ENCODE data around the gene RIMS1.

Gene RIMS1

DNA sequence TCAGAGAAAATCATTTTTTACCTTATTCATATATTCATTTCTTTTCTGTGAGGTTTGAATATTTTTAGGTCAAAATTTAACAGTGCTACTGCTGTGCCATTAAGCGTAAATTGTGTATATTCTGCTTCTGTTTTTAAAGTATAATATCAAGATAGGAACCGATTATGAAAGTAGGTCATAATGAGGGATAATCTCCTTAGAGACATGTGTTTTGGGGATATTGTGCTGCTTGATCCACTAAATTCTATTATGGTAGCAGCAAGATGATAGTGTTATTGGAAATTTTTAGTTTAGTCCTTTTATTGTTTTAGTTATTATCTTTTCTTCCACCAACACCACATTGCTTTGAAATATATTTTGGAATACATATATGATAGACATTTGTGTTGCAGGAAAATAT, 244.0 kb downstream of the RIMS1 start:
- no peak for DNase-seq

DNA sequence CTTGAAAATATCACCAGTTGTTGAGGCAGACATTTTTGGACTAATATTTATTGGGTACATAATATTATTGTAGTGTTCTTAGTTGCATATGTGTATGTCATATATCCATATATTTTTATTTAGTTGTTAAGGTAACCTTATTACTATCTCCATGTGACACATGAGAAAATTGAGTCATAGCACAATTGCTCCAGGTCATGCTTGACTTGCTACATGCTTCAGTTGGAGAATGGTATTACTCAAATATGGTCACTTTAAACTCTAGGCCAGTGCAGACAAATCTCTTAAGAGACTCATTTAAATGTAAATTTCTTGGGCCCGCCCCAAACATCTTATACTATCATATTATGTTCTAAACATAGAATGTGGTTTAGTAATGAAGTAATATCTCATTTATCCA, 246.1 kb downstream of the RIMS1 start:
- no peak for DNase-seq

DNA sequence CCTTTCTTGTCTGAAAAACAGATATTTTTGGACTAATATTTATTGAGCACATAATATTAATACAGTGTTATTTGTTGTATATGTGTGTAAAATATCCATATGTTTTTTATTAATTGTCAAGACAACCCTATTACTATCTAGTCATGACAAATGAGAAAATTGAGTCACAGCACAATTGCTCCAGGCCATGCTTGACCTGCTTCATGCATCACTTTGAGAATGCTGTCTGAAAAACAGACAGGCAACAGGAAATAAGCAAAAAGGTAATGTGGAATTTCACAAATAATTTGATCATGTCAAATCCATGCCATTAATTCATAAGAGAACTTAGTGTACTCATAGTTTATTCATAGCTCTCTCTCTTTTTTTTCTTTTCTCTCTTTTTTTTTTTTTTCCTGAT, 246.5 kb downstream of the RIMS1 start:
- no peak for DNase-seq

DNA sequence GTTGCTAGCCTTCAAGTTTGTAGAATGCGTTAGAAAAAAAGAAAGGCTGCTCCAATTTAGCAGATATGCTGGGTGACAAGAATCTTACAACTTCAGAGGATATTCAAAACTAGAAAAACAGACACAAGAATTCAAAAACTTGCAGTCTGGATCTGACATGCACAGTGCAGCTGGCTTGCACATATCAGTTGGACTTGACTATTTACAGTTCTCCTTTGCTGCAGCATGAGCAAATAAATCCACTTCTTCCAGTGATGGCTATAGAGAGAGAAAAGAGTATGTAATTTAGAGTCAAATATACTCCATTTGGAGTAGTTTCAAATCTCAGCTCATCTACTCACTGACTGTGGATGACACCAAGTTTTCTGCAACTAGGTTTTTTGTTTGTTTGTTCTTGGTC, 247.0 kb downstream of the RIMS1 start:
- no peak for DNase-seq

DNA sequence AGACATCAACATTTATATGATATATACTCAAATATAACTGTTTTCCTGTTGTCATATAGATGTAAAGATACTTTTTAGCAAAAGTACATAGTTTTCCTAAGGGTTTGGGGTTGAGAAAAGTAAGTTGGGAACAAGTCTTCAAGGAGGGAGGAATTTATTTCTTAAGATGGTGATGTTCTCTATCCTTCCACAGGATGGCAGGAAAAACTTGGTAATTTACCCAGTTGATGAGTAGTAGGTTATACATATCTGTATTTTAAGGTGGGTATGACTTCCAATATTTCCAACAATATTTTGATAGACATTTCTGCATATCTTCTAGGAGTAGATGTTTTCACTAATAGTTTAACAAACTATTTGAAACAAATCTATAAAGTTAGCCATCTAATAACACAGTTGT, 254.4 kb downstream of the RIMS1 start:
- DNase-seq: no peak

DNA sequence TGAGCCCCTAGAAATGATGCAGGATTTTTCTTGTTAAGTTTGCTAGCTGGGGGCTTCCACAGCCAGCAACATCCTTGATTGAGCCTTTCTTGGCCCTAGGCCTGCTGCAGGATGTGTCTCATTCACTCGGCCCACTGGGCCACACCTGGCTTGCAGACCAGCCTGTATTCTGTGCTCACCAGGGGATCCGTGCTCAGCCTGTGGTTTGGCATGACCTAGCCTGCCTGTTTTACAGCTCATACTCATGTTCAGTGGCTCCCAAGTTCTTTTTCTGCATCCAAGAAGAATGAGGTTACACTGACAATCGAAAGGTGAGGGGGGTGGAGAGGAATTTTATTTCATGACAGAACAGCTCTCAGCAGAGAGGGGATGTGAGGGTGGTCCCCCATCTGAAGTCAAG, 263.4 kb downstream of the RIMS1 start:
- no peak for DNase-seq

DNA sequence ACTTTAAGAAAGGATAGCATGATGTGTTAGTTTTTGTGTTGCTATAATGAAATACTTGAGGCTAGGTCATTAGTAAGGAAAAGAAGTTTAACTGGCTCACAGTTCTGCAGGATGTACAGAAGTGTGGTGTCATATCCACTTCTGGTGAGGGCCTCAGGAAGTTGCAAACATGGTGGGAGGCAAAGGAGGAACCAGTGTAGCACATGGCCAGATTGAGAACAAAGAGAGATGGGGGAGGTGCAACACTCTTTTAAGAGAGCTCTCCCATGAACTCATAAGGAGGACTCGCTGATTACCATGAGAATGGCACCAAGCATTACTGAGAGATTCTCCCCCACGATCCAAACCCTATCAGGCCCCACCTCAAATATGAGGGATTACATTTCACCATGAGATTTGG, 265.4 kb downstream of the RIMS1 start:
- DNase-seq: no peak

DNA sequence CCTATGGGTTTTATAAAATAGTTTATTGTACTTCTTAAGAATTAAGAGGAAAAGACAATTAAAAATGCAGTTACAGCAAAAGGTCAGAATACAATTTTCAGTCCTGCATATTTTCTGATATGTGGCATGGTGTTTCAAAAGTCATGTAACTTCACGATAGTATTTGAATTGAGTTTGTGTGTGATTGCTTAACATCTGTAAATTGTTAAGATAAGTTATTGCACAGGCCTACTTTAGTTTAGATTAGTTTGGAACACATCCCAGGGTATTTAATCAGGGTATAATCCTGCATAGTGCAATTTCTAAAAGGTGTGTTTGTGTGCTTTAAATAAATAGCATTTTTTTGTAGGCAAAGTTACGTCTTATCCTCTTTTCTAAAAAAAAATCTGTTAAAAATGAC, 289.6 kb downstream of the RIMS1 start:
- no peak for DNase-seq

DNA sequence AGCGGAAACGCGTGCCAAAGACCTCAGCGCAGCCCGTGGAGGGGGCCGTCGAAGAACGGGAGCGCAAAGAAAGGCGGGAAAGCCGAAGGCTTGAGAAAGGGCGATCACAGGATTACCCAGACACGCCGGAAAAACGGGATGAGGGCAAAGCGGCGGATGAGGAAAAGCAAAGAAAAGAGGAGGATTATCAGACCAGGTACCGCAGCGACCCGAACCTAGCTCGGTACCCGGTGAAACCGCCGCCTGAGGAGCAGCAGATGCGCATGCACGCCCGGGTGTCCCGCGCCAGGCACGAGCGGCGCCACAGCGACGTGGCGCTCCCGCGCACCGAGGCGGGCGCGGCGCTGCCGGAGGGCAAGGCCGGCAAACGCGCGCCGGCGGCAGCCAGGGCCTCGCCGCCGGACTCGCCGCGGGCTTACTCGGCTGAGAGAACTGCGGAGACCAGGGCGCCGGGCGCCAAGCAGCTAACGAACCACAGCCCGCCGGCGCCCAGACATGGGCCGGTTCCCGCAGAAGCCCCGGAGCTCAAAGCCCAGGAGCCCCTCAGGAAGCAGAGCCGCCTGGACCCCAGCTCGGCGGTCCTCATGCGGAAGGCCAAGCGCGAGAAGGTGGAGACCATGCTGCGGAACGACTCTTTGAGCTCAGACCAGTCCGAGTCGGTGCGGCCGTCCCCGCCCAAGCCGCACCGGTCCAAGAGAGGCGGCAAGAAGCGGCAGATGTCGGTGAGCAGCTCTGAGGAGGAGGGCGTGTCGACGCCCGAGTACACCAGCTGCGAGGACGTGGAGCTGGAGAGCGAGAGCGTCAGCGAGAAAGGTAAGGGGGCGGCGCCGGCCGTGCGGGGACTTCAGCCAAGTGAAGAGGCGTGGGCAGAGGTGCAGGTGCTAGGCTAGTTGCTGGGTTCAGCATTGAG, 296.2 kb downstream of the RIMS1 start:
- peak in 1 of 3 donors; percentile 0 for DNase-seq

DNA sequence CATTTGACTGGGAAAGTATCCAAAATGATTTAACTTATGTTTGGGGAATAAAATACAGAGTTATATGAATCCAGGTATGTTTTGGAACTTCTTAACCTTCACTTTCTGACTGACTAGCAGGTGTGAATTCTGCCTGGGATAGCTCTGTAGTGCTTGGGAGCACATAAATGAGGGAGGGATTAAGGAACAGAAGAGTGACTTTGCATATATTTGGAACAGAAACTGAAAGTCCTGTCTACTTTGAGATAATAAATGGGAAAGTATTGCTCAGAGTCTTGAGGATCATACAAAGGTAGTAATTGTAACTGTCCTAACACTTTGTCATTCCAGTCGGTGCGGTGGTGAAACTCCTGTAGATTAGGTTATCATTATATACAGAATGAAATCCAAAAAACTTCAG, 317.6 kb downstream of the RIMS1 start:
- no peak for DNase-seq

DNA sequence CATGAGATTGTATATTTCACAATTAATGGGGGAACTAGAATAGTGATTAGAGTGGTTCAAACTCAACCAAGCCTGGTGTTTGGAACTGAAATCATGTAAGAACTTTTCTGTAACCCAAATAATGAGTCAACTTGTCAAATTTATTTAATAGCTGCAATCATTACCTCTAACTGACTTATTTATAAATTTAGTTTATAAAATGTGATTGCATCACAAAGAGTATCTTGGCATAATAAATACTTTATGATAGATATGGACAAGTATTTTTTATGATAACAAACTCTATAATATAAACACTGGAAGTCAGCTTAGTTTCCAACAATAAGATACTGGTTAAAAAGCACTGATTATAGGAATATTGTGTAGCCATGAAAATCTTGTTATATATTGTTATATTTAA, 319.1 kb downstream of the RIMS1 start:
- DNase-seq: no peak

DNA sequence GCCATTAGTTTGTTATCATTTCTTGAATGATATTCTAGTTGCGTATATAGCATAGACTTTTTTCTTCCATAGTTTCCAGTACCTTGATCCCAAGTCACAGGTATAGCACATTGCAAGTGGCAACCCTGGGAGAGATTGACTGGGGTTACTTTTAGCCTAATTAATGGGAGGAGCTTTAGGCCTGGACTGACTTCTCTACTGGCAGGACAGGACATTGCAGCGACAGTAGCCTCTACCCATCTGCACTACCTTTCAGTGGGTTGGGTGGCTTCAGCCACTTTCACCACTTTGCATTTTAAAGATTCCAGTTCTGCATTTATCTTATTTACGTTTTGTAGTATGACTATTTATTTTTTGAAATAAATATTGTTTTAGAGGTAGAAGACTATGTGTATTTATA, 320.3 kb downstream of the RIMS1 start:
- no peak for DNase-seq

DNA sequence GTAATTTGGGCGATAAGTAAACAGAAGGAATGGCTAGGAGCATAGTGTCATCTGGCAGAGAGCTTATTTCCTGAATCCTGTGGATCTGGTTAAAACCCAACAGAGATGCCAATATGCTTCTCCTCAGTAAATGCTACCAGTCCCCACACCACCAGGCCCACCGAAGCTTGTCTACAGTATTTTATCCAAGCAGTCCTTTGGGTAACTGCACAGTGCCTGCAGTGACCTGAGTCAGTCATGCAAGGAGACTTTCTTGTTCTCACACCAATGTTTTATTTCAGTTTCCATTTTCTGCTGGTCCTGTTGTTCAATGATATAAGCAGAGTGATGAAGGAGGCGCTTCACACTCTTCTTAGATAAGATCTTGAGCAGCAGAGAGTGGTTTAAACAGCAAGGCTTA, 326.3 kb downstream of the RIMS1 start:
- DNase-seq: no peak

DNA sequence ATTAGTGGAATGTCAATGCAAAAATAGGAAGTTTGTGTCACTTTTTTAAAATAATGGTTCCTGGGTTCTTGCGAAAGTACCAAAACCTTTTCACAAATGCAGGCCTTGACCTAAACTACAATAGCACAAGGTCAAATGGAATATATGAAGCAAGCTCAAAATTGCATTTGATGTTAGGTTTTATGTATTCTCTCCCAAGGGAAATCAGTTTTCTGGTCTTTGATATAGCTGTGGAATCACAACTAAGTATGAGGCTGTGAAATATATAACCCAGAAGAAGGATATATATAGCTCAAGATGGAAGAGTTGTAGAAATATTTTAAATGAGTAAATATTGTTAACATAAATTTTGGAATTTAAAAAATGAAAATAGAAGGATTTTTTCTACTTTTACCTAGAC, 327.3 kb downstream of the RIMS1 start:
- DNase-seq: no peak

DNA sequence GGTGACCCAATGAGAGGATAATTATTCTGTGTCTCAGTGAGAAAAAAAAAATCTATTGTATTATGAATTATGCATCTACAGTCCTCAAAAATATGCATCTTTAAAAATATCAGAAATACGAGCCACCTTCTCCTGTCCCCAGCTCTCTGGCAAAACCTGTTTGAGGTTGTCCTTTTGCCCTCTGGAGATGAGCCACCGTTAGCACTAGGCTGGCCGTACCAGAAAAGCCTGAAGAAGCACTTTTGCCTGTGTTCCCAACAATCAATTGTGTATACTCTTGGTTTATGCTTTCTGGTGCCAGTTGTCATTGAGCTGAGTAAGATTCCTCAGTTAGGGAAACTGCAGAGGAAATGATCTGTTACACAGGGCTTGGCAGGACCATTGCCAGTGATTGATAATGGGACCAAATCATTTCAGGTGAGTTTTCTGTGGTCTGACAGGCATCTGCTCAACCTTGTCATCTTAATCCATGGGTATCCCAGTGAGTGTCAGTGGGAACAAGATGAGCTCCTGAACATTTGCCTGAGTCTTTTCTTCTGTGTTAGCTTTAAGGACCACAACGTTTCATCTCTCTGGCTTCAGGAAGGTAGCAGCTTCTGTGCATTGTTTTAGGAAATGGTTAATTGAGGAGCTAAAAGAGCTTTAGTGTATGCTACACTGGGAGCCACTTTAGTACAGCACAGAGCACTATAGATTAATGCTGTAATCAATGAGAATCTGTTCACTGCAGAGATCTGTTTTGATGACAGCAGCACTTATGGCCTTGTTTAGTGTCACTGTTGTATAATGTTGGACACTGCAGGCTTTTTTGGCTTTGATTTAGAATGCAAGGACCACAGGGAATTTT, 330.1 kb downstream of the RIMS1 start:
- DNase-seq: no peak

DNA sequence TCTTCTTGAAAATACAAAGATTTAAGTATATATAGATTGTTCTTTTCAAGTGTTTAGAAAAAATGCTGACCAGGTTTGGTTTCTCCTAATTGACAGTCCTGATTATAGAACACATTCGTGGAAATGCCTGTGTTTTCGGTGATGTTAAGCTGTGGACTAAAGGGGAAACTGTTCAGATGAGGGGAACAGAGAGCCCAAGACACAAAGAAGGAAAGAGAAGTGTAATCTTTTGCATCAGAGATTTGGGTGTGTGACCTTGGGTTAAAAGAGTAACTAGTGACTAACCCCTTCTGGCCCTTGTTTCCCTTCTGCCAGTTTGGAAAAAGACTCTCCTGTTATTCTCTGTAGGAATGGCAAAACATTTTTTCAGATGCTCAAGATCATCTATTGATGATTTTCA, 331.3 kb downstream of the RIMS1 start:
- DNase-seq: no peak

DNA sequence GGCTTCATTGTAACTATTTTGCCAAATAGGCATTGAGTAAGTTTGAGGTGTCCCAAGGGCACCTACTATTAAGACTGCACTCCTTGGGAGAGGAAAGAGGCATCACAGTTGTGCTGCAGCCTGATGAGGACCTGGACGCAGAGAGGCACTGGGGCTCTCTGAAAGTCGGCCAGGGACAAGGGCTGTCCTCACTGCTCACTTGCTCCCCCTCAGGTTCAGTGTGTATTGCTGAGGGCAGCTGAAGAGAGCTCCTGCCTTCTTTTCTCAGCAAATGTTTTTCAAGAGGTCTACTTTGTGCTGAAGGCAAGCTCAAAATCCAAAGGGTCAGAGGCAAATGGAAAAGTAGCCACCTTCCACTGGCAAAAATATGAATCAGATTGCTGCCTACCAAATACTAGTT, 331.8 kb downstream of the RIMS1 start:
- no peak for DNase-seq

DNA sequence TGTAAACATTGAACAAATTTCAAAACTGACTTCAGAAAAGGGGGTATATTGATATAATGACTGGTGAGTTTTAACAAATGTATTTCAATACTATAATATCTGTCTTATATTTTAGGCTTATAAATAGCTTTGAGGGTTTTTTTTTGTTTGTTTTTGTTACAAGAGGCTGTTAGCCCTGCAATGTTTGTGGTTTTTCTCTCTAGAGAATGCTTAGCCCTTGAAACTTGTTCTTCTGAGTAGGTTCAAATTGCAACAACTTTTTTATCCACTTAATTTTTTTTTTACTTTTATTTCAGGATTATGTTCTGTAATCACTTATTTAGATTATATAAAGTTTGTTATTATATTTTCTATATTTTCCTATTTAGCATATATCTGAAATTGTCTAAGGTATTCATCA, 333.2 kb downstream of the RIMS1 start:
- DNase-seq: no peak

DNA sequence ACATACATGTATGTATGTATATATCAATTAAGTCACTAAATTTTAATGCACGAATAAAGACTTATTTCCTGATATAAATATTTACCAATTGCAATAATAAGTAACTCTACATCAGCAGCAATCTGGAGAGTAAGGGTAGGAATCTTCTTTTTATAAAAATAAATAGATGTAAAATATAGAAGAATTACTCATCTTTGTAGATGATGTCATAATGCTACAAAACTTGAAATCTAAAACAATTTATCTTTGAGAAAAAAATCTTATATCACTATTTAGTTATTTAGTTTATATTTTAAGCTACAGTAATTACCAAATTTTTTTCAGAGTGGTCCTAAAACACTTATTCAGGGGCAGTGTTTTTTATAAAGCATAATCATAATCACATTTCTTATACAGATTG, 351.7 kb downstream of the RIMS1 start:
- no peak for DNase-seq

DNA sequence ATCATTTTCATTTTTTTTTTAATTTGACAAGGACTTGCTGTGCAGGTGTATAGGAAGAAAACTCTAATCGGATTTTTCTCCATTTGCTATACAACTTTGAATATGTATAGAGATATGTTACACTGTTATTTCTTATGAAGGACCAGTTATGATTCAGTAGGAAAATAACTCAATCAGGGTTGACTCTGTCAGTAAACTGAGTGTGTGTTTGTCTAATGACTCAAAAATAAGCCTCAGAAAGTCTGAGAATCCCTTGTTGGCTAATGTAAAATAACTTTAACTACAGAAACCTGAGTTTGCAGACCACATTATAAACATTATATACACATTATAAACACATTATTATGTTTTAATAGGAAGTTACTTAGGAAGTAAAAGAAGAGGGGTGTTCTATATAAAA, 352.6 kb downstream of the RIMS1 start:
- no peak for DNase-seq

DNA sequence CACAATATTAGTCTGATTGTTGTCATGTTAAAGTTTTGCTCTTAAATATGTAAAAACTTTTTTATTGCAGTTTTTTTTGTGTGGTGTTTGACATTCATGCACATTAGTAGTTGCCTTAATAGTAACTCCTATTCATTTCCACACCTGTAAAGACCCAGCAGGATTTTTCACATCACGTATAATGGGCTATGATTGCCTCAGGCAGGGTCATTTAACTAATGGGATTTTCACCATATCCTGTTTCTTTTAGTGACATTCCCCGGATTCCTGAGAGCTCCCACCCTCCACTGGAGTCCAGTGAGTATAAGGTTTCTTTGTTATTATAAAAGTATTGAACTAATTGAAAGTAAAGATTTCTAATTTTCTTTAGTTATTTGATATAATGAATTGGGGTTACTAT, 359.2 kb downstream of the RIMS1 start:
- no peak for DNase-seq

DNA sequence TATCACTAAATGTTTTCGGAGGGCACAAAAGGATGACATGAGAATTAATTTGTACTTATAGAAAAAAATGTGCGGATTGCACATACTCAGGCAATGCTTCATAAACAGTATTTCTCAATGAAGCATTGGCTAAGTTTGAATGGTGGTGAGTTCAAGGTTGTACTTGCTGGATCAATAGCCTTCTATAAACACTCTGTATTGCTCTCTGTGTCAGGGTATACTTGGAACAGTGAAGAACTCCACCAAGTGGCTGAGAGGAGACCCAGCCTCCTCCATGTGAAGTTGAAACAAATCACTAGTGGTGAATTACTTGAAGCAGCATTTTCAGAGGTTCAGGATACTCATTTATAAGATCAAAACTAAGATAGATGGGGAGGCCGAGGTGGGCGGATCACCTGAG, 360.6 kb downstream of the RIMS1 start:
- no peak for DNase-seq

DNA sequence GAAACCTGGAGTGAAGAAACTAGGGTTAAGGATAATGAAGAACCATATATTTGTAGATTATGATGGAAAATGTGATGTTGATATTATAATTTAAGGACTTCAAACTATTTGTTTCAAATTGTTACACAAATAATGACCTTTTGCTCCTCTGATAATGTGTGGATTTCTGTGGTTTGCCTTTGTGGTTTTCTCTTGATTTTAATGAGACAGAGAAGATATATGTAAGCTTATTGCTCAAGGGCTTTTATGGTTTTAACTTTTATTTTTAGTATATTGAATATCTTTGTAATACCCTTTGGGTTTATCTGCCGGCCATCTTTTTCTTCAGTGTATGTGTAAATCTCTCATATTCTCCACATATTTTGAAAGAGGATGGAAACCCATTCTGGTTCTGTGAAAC, 362.3 kb downstream of the RIMS1 start:
- DNase-seq: no peak

DNA sequence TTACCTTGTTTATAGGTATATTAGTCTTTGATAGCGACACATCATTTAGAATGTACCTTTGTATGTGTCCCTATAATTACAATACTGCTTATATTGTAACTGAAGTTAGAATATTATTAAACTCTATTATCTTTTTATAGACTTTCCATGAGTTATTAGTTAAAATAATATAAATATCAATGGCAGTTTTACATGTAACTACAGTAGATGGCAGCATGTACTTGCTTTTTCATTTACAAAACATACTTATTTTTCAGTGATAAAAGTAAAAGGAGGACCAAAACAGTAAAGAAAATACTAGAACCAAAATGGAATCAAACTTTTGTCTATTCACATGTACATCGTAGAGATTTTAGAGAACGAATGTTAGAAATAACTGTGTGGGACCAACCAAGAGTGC, 364.3 kb downstream of the RIMS1 start:
- no peak for DNase-seq
